Urinary bladder (tissue), 4 donors: ENCODE results near the gene SND1. TPM values are rescaled to one million over a fixed set of nuclear protein-coding genes. Genes with fewer than 3 reads are reported as not detected.
A peak's percentile ranks its signal among the peaks of the same experiment; 100 is the strongest.

ENCODE experiments used
- DNase-seq: peaks from one replicate; pipeline ENCODE4 v3.0.0-alpha.2; 2015; ENCODE audit errors: extremely low spot score
- H3K27ac ChIP-seq: one replicate; pipeline ENCODE4 v1.5.1; 2013; ENCODE audit warnings: low read depth, mild to moderate bottlenecking, moderate library complexity
- H3K36me3 ChIP-seq: one replicate; pipeline ENCODE4 v1.6.1; 2013; ENCODE audit warnings: mild to moderate bottlenecking, moderate library complexity; ENCODE audit not compliant: insufficient read depth
- H3K4me1 ChIP-seq: one replicate; pipeline ENCODE4 v1.6.1; 2013; ENCODE audit warnings: mild to moderate bottlenecking, moderate library complexity; ENCODE audit not compliant: insufficient read depth
- H3K4me3 ChIP-seq: one replicate; pipeline ENCODE4 v1.5.1; 2013; ENCODE audit warnings: low read depth, low read length
- WGBS: extraction: QIAGEN DNeasy Blood & Tissue Kit; methylation state at CpG from one replicate; pipeline ENCODE4 v1.1.7; 2013; 5-methylcytosine and 5-hydroxymethylcytosine counted together
- polyA plus RNA-seq: library from polyadenylated mRNA; stranded (reverse); fragments of 200-250 nt; gene quantifications from one replicate; pipeline ENCODE4 v1.2.3, GENCODE V29; 2013
- total RNA-seq: library from RNA; depleted of rRNA; stranded (reverse); fragments of >200 nt; gene quantifications from one replicate; pipeline ENCODE4 v1.2.3, GENCODE V29; 2014
- donor health status: healthy with polysubstance abuse.
- donor health status: healthy.

The SND1 gene
- 89.8 TPM for total RNA-seq
- polyA plus RNA-seq, result 102 TPM

GRCh38 chr7:127651556-127652332 lies at the start of gene SND1:
Gene SND1 (plus strand): TSS chr7:127652194. CDS start chr7:127652374, 180 bp downstream.
- peak within 1 kb of the TSS; percentile 87 for H3K4me3 ChIP-seq
- under 1% methylated on average over 67 of the region's 67 CpGs for WGBS
- no peaks in the 10 kb centered on the region for H3K4me1 ChIP-seq
- H3K36me3 ChIP-seq, result peaks cover 1% of the 10 kb centered on the region
- H3K27ac ChIP-seq, result peak within 1 kb of the TSS; percentile 94
- peak; percentile 100 for DNase-seq

DNA sequence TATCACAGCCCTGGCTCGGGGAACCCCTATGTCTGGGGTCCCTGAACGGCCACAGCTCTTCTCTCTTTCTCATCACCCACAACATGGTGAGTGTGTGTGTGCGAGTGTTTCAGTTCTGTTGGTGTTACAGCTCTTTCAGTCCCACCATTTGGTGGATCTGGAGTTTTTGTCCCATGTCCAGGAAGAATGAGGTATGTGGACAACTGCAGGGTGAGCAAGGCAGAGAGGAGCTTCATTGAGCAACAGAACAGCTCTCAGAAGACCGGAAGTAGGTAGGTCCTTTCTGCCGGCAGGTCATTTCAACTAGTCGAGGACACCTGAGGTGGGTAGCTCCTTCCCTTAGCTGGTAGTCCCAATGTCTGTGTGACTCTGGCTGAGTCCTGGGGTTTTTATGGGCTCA lies 43.5 kb upstream of the SND1 start:
- H3K4me3 ChIP-seq, result no peak overlapping the region
- H3K4me1 ChIP-seq, result no peaks in the 10 kb centered on the region
- no peak overlapping the region for H3K27ac ChIP-seq
- H3K36me3 ChIP-seq, result no peaks in the 10 kb centered on the region
- DNase-seq, result no peak
- WGBS, result 92% methylated on average over 6 of the region's 6 CpGs

DNA sequence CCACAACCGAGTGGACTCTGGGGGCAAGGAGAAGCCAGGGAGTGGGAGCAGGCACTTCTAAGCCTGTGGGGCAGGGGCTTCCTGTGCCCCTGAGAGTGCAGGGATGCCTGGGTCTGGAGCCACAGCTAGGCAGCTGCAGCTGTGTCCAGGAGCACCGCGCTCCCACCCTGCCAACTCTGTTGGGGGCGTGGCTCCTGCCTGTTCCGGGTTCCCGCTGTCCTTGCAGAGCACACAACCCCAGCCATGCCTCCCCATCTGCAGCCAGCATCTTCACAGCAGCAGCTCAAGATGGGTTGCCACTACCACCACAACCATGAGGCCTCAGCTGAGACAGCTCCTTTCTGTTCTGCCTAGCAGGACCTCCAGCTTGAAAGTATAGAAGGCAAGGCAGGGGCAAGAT lies 42.7 kb upstream of the SND1 start:
- no peaks in the 10 kb centered on the region for H3K36me3 ChIP-seq
- H3K4me1 ChIP-seq, result no peaks in the 10 kb centered on the region
- H3K27ac ChIP-seq, result no peak overlapping the region
- no peak for DNase-seq
- H3K4me3 ChIP-seq, result no peak overlapping the region
- WGBS, result 91% methylated on average over 6 of the region's 6 CpGs

DNA sequence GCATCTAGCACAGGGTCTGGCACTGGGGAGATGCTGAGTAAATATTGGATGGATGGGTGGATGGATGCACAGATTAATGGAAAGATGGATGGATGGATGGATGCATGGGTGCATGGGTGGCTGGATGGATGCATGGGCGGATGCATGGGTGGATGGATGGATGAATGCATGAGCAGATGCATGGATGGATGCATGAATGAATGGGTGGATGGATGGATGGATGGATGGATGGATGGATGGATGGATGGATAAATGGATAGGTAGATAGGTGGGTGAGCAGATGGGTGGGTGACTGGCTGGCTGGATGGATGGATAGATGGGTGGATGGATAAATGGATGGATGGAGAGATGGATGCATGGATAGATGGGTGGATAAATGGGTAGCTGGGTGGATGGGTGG lies 39.7 kb upstream of the SND1 start:
- WGBS, result 89% methylated on average over 1 of the region's 1 CpG
- H3K27ac ChIP-seq, result no peak overlapping the region
- no peaks in the 10 kb centered on the region for H3K36me3 ChIP-seq
- H3K4me3 ChIP-seq, result no peak overlapping the region
- no peaks in the 10 kb centered on the region for H3K4me1 ChIP-seq
- DNase-seq, result no peak

- 90% methylated on average over 5 of the region's 5 CpGs for WGBS
- no peaks in the 10 kb centered on the region for H3K36me3 ChIP-seq
- DNase-seq, result no peak
- no peaks in the 10 kb centered on the region for H3K4me1 ChIP-seq
- no peak overlapping the region for H3K27ac ChIP-seq
- no peak overlapping the region for H3K4me3 ChIP-seq
These were observed 35.3 kb upstream of the SND1 start for GRCh38 chr7:127616724-127617123.

DNA sequence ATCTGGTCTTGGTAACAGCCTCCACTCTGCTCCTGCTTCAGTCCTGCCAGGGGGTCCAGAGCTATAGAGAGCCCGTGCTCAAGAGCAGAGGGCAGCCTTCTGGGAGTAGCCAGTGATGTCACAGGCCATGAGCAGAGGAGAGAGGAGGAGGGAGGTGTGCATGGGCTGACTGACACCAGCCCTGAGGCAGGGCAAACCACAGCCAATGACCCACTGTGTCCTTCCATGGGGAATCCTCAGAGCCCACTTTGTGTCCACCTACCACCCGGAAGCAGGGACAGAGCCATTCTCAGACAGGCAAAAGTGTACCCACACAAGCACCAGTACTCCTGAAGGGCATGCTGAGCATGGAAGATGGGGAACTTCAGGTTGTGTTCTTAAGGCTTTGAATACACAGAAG lies 34.0 kb upstream of the SND1 start, which contains the start of gene PAX4:
Gene PAX4 (minus strand): TSS at position 101 of the 400 bp plus-strand sequence. CDS start 2,214 bp downstream, outside the sequence.
- no peaks in the 10 kb centered on the region for H3K4me1 ChIP-seq
- no peaks in the 10 kb centered on the region for H3K36me3 ChIP-seq
- no peak for DNase-seq
- H3K27ac ChIP-seq, result no peak within 1 kb of the TSS
- no peak within 1 kb of the TSS for H3K4me3 ChIP-seq
- WGBS, result 58% methylated on average over 2 of the region's 2 CpGs

GRCh38 chr7:127618775-127619174 lies 33.2 kb upstream of the SND1 start:
- H3K27ac ChIP-seq, result no peak overlapping the region
- no peaks in the 10 kb centered on the region for H3K4me1 ChIP-seq
- DNase-seq, result no peak
- no peaks in the 10 kb centered on the region for H3K36me3 ChIP-seq
- no peak overlapping the region for H3K4me3 ChIP-seq
- 74% methylated on average over 1 of the region's 1 CpG for WGBS

GRCh38 chr7:127619681-127620405 lies 32.2 kb upstream of the SND1 start:
- Histone ChIP-seq H3K4me1 (no peaks in the 10 kb centered on the region), H3K4me3 (no peak overlapping the region), H3K27ac (no peak overlapping the region), H3K36me3 (no peaks in the 10 kb centered on the region)
- no peak for DNase-seq
- WGBS, result 7% methylated on average over 27 of the region's 27 CpGs

- H3K4me3 ChIP-seq, result no peak overlapping the region
- DNase-seq, result no peak
- 2% methylated on average over 24 of the region's 24 CpGs for WGBS
These were observed 31.4 kb upstream of the SND1 start for GRCh38 chr7:127620406-127621233.

DNA sequence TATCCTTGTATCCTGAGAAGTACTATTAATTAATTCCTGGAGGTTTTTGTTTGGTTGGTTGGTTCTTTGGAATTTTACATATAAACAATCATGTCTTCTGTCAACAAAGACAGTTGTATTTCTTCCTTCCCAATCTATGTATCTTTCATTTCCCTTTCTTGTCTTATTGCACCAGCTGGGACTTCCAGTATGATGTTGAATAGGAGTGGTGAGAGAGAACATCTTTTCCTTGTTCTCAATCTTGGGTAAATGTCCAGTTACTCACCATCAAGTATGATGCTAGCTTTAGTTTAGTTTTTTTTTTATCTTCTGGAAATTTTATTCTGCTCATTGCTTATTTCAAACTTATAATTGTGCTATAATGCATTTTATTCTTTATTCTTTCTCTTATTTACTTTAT lies 26.7 kb upstream of the SND1 start:
- Histone ChIP-seq H3K36me3 (no peaks in the 10 kb centered on the region), H3K4me3 (no peak overlapping the region), H3K4me1 (no peaks in the 10 kb centered on the region), H3K27ac (no peak overlapping the region)
- DNase-seq, result no peak

More at GRCh38 chr7:127620406-127621233, 31.4 kb upstream of the SND1 start:
- Histone ChIP-seq H3K4me1 (no peaks in the 10 kb centered on the region), H3K36me3 (no peaks in the 10 kb centered on the region), H3K27ac (no peak overlapping the region)

GRCh38 chr7:127628445-127628844 lies 23.5 kb upstream of the SND1 start:
- no peak overlapping the region for H3K27ac ChIP-seq
- no peaks in the 10 kb centered on the region for H3K4me1 ChIP-seq
- DNase-seq, result no peak
- WGBS, result 52% methylated on average over 3 of the region's 3 CpGs
- no peaks in the 10 kb centered on the region for H3K36me3 ChIP-seq
- no peak overlapping the region for H3K4me3 ChIP-seq

DNA sequence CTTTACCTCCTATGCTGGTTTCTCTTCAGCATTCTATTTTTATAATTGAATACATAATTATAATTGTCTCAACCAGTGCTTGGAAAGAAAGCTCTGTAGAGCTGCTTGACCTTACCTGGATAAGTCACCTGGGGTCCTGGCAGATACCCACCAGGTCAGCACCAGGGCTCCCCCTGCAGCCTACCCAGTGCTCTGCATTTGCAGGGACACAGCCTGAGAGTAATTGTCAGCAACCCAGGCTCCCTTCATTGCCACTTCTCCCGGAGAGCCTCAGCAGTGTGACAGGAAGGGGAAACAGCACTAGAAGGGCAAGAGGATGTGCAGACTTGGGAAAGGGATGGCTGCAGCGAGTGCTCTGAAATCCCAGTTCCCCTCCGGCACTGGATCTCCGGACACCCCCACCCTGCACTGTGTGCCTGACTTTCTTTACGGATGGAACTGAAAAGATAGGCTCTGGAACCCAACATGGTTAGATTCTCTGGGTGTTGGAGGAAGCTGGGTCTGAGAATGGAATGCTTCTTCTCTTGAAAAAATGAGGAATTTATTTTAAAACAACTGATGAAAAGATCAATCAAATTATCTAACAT lies 22.6 kb upstream of the SND1 start:
- no peak for DNase-seq
- 13% methylated on average over 5 of the region's 5 CpGs for WGBS

DNA sequence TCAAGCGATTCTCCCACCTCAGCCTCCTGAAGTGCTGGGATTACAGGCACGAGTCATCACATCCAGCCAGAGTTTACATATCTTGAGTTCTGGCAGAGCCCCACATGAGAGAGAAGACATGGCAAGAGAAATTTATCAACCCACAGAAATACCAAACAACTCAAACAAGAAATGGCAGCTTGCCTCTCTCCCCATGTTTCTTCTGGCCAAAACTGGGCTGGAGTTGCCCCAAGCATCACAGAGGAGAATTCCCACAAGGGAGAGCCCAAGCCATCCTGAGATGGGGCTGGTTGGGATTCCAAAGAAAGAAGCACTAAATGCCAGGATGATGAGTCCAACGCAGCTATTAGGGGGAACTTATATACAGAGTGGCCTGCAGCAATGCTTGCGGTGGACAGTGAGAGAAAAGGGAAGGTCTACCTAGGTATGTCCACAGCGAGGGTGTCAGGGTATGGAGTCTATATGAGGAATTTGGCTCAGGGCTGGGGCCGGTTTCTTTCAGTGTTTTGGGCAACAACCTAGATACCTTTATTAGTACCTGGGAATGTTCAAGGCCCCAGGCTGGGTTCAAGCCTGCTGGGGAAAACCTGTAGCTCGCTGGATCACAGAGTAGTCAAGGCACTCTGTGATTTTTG lies 19.6 kb upstream of the SND1 start:
- no peak for DNase-seq
- Histone ChIP-seq H3K36me3 (no peaks in the 10 kb centered on the region), H3K4me1 (no peaks in the 10 kb centered on the region), H3K27ac (no peak overlapping the region), H3K4me3 (no peak overlapping the region)
- 76% methylated on average over 7 of the region's 7 CpGs for WGBS

More for the DNA sequence above, 22.6 kb upstream of the SND1 start:
- Histone ChIP-seq H3K4me3 (no peak overlapping the region), H3K36me3 (no peaks in the 10 kb centered on the region), H3K4me1 (no peaks in the 10 kb centered on the region), H3K27ac (no peak overlapping the region)
